WTC11 (cell line): ENCODE data around the gene UCP3. TPM values are rescaled to one million over a fixed set of nuclear protein-coding genes. Genes with fewer than 3 reads are reported as not detected.

Experiments used
- ATAC-seq: fragments of 200-7000 bp; cut with Tn5 transposase; 2 replicates; pipeline ENCODE4 v1.10.0; 2021; ENCODE audit warnings: mild to moderate bottlenecking, moderate library complexity
- CTCF ChIA-PET: fragments of 300-600 bp; sonication (Branson Sonifier 250); formaldehyde crosslinking; loops from one replicate; lab custom pipeline; 2021; ENCODE audit warnings: antibody characterized with exemption; lab: Charles Lee
- POLR2A ChIA-PET: fragments of 350-600 bp; sonication (Branson Sonifier 250); formaldehyde crosslinking; loops from one replicate; lab custom pipeline; 2021; ENCODE audit warnings: antibody characterized with exemption; lab: Charles Lee
- DNase-seq: peaks from one replicate; pipeline ENCODE4 v3.0.0; 2021; ENCODE audit warnings: low spot score
- H3K27ac Mint-ChIP-seq: 2 replicates; pipeline ENCODE4 v1.8.0; 2021; ENCODE audit warnings: mixed read lengths
- H3K27me3 Mint-ChIP-seq: 2 replicates; pipeline ENCODE4 v1.8.0; 2021; ENCODE audit warnings: low read depth, mild to moderate bottlenecking, moderate library complexity, mixed read lengths
- H3K36me3 Mint-ChIP-seq: 2 replicates; pipeline ENCODE4 v1.8.0; 2021; ENCODE audit warnings: mixed read lengths
- H3K4me1 Mint-ChIP-seq: 2 replicates; pipeline ENCODE4 v1.8.0; 2022; ENCODE audit warnings: mixed read lengths
- H3K4me3 Mint-ChIP-seq: 2 replicates; pipeline ENCODE4 v1.8.0; 2021; ENCODE audit warnings: mild to moderate bottlenecking, moderate library complexity, mixed read lengths
- H3K9me3 Mint-ChIP-seq: 2 replicates; pipeline ENCODE4 v1.8.0; 2021; ENCODE audit warnings: mixed read lengths
- ARID4B ChIP-seq: sonication (generic); formaldehyde crosslinking; IDR thresholded peaks from 2 replicates; pipeline ENCODE4 v1.8.0; 2023; ENCODE audit warnings: missing genetic modification reagents, mild to moderate bottlenecking, borderline replicate concordance
- ATF3 ChIP-seq: sonication (generic); formaldehyde crosslinking; conservative IDR thresholded peaks from 2 replicates; pipeline ENCODE4 v1.8.1; 2022; ENCODE audit warnings: mild to moderate bottlenecking, missing genetic modification reagents
- CREB1 ChIP-seq: sonication (generic); formaldehyde crosslinking; IDR thresholded peaks from 2 replicates; pipeline ENCODE4 v1.8.0; 2023; ENCODE audit warnings: mild to moderate bottlenecking, missing genetic modification reagents
- ERG ChIP-seq: fragments of 250-450 bp; sonication (Bioruptor Pico); IDR thresholded peaks from 2 replicates; pipeline ENCODE4 v1.8.0; 2021; ENCODE audit warnings: mild to moderate bottlenecking
- FOXJ3 ChIP-seq: sonication (generic); formaldehyde crosslinking; IDR thresholded peaks from 2 replicates; pipeline ENCODE4 v1.9.0; 2021; ENCODE audit warnings: missing genetic modification reagents, mild to moderate bottlenecking, borderline replicate concordance
- FOXP1 ChIP-seq: sonication (generic); formaldehyde crosslinking; IDR thresholded peaks from 2 replicates; pipeline ENCODE4 v1.8.0; 2022; ENCODE audit warnings: missing genetic modification reagents, mild to moderate bottlenecking, moderate library complexity, borderline replicate concordance
- JUN ChIP-seq: sonication (generic); formaldehyde crosslinking; IDR thresholded peaks from 2 replicates; pipeline ENCODE4 v1.8.0; 2023; ENCODE audit warnings: mild to moderate bottlenecking, missing genetic modification reagents
- MAX ChIP-seq: sonication (generic); formaldehyde crosslinking; IDR thresholded peaks from 2 replicates; pipeline ENCODE4 v1.8.0; 2022; ENCODE audit warnings: mild to moderate bottlenecking, missing genetic modification reagents
- PRDM15 ChIP-seq: sonication (generic); formaldehyde crosslinking; IDR thresholded peaks from 2 replicates; pipeline ENCODE4 v1.8.0; 2022; ENCODE audit warnings: missing genetic modification reagents
- RELA ChIP-seq: sonication (generic); formaldehyde crosslinking; IDR thresholded peaks from 2 replicates; pipeline ENCODE4 v1.8.1; 2022; ENCODE audit warnings: missing genetic modification reagents, mild to moderate bottlenecking, borderline replicate concordance
- STAT6 ChIP-seq: sonication (generic); formaldehyde crosslinking; conservative IDR thresholded peaks from 2 replicates; pipeline ENCODE4 v1.8.1; 2023; ENCODE audit warnings: mild to moderate bottlenecking, low read depth, missing genetic modification reagents, moderate library complexity
- TEAD1 ChIP-seq: sonication (generic); formaldehyde crosslinking; IDR thresholded peaks from 2 replicates; pipeline ENCODE4 v1.8.0; 2022; ENCODE audit warnings: mild to moderate bottlenecking, missing genetic modification reagents
- ZBTB43 ChIP-seq: sonication (generic); formaldehyde crosslinking; IDR thresholded peaks from 2 replicates; pipeline ENCODE4 v1.8.1; 2023; ENCODE audit warnings: mild to moderate bottlenecking, missing genetic modification reagents
- ZNF138 ChIP-seq: sonication (generic); formaldehyde crosslinking; conservative IDR thresholded peaks from 2 replicates; pipeline ENCODE4 v1.8.1; 2022; ENCODE audit warnings: mild to moderate bottlenecking, moderate library complexity, missing genetic modification reagents
- ZNF232 ChIP-seq: sonication (generic); formaldehyde crosslinking; IDR thresholded peaks from 2 replicates; pipeline ENCODE4 v1.8.0; 2022; ENCODE audit warnings: mild to moderate bottlenecking, missing genetic modification reagents
- ZNF425 ChIP-seq: fragments of 250-450 bp; sonication (Bioruptor Pico); conservative IDR thresholded peaks from 2 replicates; pipeline ENCODE4 v1.9.0; 2021; ENCODE audit warnings: mild to moderate bottlenecking
- total RNA-seq: library from RNA; stranded (reverse); gene quantifications from 3 replicates; pipeline ENCODE4 v1.2.3, GENCODE V29; 2021

UCP3 gene
- total RNA-seq, 1 experiment from 2014 or later, result 0.55 TPM

- ChIA-PET POLR2A (no interaction called here), CTCF (no interaction called here)
- no peak overlapping the region for H3K27ac Mint-ChIP-seq
- no peak for DNase-seq
- H3K36me3 Mint-ChIP-seq, result 0 out of 2 replicates have a peak, but pooled peaks cover 3% of the 10 kb centered on the region
- H3K4me3 Mint-ChIP-seq, result no peak overlapping the region
- ATAC-seq, result no peak
- H3K4me1 Mint-ChIP-seq, result peaks cover 10% of the 10 kb centered on the region
- H3K9me3 Mint-ChIP-seq, result no peaks in the 10 kb centered on the region
- no peaks in the 10 kb centered on the region for H3K27me3 Mint-ChIP-seq
- TF ChIP-seq FOXP1 (CRISPR knock-in tag) (no peak), CREB1 (CRISPR knock-in tag) (no peak), ARID4B (CRISPR knock-in tag) (no peak), FOXJ3 (CRISPR knock-in tag) (no peak), ZBTB43 (CRISPR knock-in tag) (no peak), RELA (no peak), ERG (CRISPR knock-in tag) (no peak), ZNF232 (CRISPR knock-in tag) (no peak), PRDM15 (CRISPR knock-in tag) (no peak), TEAD1 (CRISPR knock-in tag) (no peak), ZNF425 (no peak), JUN (CRISPR knock-in tag) (no peak), ZNF138 (no peak), STAT6 (CRISPR knock-in tag) (no peak), ATF3 (no peak), MAX (no peak)
Observed at GRCh38 chr11:74009230-74009547, 304 bp upstream of the UCP3 start.
